NCI-H146 (cell line): ENCODE measurements around the gene RND3.

ENCODE experiments used
- DNase-seq: peaks from one replicate; lab custom pipeline; 2025; lab: John Stamatoyannopoulos, UW

The RND3 gene, protein sequence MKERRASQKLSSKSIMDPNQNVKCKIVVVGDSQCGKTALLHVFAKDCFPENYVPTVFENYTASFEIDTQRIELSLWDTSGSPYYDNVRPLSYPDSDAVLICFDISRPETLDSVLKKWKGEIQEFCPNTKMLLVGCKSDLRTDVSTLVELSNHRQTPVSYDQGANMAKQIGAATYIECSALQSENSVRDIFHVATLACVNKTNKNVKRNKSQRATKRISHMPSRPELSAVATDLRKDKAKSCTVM

DNA sequence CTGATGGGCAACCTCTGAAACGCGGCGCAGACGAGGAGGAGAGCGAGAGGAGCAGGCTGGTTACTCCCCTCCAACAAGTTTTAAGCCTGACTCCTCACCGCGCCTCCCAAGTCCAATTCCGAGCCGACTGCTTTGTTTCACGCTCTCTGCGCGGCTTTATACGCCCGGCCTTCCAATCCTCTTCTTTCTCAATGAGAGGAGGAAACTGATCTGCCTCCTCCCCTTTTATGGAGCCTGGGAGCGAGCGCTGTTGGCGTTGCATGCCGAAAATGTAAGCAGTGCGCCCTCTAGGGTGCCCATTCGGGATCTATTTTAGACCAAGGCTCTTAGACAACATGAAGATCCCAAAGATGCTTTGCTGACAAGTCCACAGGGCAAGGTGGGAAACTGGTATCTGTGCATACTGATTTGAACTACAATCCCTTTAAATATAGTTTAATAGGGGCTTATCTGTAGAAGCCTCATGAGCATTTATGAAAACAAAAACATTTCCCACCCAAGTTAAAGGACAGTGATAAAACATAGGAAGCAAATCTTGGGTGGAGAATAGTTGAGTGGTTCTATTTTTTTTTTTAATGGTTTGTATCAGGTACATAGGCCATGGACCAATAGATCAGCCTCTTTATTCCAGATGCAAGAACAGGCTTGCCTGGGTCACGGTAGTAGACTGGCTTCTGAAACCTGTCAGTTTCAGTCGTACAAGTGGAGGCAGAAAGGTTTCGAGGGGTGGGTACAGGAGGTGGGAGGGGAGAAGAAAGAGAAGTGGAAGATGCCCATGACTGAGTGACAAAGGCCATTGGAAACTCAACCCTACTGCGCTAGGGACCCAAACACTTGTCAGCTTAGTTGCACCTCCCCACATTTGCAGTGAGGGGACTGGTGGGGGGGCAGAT, at the start of gene RND3:
Gene RND3, minus strand, starts transcription at position 131 of the 893 bp plus-strand sequence. CDS start 250 bp downstream, outside the sequence.
- peak; percentile 95 for DNase-seq

- DNase-seq, result no peak
These were observed 47.7 kb upstream of the RND3 start for GRCh38 chr2:150535176-150535575.

DNA sequence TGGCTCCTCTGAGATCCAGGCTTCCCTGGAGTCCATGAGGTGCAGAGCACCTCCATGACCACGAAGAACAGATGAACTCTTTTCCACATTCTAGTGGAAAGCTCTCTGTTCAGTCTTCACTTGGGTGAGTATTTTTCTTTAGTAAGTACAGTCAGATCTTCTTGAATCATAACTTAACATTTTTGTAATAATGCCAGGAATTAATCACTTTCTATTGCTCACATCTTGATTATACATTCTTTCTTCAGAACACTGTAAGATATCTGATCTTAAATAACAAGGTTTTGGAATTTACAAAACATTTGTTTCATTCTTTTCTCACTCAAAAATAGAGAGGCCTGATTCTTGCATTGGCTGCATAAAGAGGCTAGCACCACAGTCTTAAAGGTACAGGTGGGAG, 45.4 kb upstream of the RND3 start:
- DNase-seq, result no peak

- DNase-seq, result no peak
These were observed 44.6 kb upstream of the RND3 start for GRCh38 chr2:150532020-150532419.

DNA sequence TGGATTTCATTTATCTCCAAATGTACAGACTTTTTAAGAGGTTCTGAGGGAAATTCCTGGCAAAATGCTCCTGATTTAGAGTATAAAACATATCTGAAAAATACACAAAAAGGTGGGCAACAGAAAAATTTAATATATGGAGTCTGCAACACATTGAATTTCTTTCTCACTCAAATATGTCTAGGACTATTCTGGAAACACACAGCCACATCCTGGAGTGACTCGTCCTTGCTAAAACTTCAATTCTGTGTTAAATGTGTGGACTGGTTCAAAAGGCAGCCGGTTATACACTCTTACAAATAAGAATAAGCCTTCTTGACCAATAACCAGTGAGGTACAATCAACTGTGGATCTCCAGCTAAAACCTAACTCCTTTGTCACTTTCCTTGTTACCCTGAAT, 44.1 kb upstream of the RND3 start:
- no peak for DNase-seq

DNA sequence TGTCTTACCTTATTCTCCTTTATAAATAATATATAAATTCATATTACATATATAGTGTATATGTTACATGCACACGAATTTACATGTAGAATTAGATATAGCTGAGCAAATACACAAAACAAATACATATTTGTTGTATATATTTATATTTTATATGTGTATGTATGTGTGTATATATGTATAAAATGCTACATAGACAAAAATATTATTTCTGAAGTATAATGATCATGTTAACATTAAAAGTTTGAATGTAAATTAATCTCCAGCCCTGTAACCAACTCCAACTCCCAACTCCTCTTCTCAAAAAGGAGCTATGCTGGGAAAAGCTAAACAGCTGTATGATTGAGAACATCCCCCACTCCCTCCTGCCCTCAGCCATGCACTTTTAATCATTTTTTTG, 42.7 kb upstream of the RND3 start:
- no peak for DNase-seq

- peak; percentile 0 for DNase-seq
These were observed 41.7 kb upstream of the RND3 start for GRCh38 chr2:150528861-150529801.

DNA sequence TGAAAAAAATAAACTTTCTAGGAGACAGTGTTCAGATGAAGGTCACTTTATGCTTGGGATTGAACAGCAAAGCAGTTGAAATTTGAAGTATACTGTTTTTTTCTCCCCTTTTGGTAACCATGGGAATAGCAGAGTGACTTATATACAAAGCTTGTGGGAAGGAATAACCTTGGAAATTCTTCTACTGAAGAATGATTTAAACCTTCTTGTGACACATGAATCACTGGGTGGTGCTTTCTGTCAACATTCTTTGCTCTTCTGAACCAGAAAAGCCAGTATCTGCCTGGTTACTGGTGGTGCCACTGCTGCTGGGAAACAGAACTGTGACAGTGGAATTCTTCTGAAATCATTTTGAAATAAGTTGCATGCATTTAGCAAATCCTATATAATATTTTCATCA, 39.4 kb upstream of the RND3 start:
- DNase-seq, result no peak

DNA sequence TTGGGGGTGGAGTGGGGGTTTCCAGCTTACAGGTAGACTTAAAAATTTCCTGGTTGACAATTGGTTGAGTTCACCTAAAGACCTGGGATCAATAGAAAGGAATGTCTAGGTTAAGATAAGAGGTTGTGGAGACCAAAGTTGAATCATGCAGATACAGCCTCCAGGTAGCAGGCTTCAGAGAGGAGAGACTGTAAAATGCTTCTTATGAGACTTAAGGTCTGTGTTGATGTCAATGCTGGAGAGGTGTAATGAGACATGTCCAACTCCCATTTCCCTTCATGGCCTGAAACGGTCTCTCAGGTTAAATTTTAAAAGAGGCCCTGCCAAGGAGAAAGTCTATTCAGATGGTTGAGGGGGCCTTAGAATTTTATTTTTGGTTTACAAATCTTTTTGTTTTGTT, 38.5 kb upstream of the RND3 start:
- DNase-seq, result no peak

DNA sequence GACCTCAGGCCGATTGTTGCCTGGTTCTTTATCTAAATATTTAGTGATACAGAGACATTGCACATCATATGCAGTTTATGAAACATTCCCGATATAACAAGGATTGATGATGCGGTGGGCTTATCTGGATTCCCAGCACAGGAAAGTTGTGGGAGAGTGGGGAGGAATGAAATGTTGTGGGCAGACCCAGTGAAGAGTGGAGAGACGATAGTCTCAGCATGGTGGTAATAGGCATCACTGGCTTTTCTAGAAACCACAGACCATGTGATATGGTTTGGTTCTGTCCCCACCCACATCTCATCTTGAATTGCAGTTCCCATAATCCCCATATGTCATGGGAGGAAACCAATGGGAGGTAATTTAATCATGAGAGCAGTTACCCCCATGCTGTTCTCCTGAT, 34.8 kb upstream of the RND3 start:
- no peak for DNase-seq

DNA sequence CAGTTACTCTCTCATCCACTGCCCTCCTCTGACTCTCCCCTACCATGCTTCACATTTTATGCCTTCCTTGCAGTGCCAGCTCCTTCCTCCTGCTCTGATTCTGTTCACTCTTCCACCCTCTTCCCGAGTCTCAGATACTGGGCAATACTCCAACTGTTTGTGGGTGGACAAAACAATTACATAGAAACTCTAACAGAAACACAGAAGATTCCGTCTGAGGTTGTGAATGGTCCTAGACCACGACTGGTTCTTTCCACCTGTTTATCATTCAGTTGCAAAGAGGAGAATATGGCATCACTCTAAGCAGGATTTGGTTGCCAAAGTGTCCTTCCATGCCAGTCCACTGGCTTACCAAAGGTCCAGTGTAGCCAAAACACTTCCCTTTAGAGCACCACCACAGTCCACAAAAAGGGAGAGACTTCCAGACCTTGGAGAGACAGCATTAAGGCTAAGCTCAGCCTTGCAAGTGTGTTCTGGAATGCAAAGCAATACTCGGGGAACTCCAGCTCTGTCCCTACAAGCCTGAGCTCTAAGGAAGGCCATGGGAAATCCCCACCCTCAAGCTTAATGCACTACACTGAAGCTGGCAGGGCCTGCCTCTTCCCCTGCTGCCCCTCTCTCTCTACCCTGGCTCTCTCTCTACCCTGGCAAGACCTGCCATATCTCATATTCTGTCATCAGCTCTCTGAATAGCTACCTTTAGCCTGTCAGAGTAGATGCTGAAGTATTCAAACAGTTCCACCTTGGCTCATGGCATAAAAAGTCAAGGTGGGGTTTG, 33.6 kb upstream of the RND3 start:
- DNase-seq, result no peak

- no peak for DNase-seq
These were observed 32.6 kb upstream of the RND3 start for GRCh38 chr2:150520033-150520432.

DNA sequence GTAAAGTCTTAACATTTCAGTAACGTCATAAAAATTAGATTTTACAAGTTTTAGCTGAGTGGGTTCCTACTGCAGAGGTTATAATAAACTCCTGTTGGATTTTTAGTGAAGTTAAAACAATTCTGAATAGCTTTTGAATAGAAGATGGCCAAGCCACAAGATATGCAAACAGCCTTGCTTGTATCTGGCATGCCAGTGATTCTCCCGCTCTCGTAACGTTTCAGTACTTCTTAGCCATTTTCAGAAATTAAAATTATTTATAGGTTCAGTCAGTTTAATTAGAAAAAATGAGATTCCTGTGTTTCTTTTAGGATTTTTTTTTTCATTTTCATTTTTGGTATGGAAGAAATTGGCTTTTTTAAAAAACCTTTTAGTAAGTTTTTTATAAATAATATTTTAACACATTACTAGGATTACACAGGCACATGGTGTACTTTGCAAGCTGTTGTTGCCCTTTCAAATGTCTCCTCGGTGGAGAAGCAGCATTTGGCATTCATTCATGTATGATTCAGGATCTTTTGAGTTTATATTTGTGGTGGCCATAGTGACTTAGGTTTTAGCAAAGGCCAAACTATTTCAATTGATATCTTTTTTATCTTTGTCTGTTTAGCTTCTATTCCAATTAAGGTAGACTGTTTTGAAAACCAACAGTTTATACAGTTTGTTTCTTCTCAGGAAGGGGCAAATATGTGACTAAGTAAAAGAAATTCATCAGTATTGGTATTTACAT, 30.6 kb upstream of the RND3 start:
- DNase-seq, result no peak

DNA sequence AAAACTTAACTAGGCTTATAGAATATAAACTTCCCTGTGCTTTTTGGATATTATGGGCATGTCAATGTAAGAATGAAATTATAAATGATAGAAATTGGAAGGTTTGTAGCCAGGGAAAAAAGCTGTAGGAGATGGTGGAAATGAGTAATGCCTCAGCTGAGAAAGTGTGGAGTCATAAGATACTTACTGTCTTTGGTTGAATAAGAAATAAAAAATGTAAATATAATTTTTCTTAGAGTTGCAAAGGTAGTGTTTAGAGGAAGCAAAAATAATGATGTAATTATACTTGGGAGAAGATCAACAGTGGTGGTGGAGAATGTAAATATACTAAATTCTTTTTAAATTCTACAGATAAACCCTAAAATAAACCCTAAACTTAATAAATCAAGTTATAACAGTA, 26.2 kb upstream of the RND3 start:
- no peak for DNase-seq

DNA sequence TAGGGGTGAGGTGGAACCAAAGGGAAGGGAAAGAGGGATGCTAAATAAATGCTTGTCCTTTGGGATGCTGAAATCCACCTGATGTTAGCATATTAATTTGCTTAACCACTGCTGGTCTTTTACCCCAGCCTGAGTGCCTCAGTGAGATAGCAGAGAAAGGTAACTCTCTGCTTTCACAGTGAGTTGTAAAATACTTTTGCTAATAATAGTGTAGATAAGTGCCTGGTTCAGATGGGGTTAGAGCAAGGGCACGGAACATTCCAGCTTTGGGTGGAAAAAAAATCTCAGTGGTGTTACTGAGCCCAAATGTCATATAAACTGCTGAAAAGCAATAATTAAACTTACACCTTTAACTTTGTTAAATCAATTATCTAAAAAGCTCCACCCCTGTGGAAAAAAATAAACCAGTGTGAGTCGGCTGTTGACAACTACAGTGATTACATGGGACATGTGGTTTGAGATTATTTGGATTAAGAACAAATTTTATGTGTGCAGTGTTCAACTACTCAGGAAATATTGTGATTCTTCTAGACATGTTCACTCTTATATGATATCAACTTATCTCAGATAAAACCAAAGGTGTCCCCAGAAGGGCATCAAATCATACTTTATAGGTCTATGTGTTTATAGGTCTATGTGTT, 21.1 kb upstream of the RND3 start:
- DNase-seq, result no peak

- DNase-seq, result no peak
These were observed 19.6 kb upstream of the RND3 start for GRCh38 chr2:150507071-150507470.

GRCh38 chr2:150505178-150505577, 17.7 kb upstream of the RND3 start:
- no peak for DNase-seq

DNA sequence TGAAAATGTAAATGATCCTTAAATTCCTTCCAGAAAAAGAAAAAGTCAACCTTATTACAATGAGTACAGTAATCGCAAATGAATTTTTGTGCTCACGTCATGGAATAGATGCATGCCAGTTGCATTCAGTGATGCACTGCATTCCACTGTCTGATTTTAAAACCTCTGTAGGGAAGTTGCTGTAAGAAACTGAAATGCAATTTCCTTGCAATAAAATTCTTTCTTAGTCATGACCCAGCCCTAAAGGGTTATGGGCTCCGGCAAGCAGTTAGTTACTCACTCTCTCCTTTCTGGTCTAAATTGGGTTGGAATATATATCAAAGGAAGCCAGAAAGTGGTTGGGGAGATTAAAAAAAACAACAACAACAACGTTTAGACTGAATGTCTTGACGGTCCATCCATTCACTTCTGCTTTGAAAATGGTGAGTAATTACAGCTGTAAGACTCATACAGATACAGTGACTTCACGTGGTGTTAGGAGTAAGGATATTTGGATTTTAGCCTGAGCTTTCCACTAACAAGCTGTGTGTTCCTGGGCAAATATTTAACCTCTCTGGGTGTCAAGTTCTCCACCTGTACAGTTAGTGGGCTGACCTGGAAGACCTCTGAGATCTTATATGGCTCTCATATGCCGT, 8.6 kb upstream of the RND3 start:
- no peak for DNase-seq

DNA sequence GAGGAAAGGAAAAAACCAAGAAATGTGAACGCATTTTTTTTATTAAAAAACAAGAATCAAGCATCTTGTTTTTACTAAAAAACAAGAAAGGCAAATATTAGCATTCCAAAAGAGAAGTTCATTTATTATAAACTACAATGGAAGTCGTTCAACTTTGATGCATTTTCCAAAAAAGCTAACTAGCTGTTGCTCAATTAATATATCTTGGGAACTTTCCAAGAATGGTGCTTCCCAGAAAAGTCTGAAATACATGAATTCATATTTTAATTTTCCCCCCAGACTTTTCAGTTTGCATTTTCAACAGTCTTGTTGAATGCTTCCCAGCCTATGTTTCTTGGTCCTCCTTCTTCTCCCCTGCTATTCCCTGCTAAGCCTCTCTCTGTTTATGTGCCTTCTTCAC, 7.5 kb upstream of the RND3 start:
- no peak for DNase-seq
